Measurements from ENCODE around the gene DOCK6.

Gene DOCK6

DNA sequence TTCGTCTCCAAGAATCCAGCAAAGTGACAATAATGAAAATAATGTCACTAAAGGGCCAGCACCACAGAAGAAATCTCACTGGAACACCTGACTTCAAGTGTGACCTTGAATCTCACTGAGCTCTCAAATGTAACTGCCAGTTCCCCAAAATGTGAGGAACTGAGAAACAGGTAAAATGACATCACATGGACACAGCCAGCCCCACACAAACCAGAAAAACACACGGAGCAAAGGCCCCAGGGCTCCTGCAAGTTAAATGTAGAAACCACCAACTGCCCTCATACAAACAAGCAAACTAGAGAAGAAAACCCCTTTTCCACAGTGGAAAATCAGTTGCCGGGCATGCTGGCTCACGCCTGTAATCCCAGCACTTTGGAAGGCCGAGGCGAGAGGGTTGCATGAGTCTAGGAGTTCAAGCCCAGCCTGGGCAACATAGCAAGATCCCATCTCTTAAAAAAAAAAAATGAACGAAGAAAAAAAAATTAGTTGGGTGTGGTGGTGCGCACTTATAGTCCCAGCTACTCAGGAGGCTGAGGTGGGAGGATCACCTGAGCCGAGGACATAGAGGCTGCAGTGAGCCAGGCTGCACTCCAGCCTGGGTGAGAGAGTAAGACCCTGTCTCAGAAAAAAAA lies 56.3 kb downstream of the DOCK6 start:
- no peak overlapping the region for H3K4me3 ChIP-seq (ENCODE audit: low read depth, low read length)
- no peak for TF ChIP-seq CTCF (IDR thresholded peaks at IDR 0.05; ENCODE audit: low read depth, low read length)

DNA sequence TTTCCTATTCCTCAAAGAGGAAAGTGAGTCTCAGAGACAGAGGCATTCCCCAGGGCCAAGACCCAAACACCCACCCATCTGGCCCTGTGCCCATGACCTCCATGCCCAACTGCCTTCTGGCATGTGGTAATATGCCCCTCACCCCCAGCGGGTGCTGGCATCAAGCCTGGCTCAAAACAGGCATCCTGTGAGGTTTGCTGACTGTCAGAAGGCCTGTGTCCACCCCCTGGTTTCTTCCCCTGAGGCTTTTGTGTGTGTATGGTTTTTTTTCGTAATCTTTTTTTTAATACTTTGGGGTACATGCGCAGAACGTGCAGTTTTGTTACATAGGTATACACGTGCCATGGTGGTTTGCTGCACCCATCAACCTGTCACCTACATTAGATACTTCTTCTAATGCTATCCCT lies 57.4 kb downstream of the DOCK6 start:
- TF ChIP-seq CTCF (IDR thresholded peaks at IDR 0.05; ENCODE audit: low read depth, low read length): no peak
- no peak overlapping the region for H3K4me3 ChIP-seq (ENCODE audit: low read depth, low read length)

DNA sequence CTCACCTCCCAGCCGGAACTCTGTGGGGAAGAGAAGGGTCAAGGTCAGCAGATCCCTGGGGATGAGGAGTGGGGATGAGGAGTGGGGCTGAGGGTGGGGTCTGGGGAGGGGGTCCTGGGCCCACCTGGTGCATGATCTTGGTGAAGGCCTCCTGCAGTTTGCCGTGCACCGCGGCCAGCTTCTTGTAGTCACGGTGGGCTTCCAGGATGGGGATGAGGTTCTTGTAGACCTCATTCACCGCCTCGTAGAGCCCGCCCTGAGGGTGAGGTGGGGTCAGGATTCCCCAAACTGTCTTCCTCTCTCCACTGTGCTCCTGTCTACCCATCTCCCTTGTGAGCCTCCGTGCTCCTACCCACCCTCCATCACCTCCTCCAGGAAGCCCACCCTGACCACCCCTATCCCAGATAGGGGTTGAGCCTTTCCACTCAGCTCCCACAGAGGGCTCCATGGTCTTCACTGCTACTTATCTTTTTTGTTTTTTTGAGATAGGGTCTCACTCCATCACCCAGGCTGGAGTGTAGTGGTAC lies 58.2 kb downstream of the DOCK6 start:
- no peak overlapping the region for H3K4me3 ChIP-seq (ENCODE audit: low read depth, low read length)
- no peak for TF ChIP-seq CTCF (IDR thresholded peaks at IDR 0.05; ENCODE audit: low read depth, low read length)

- H3K4me3 ChIP-seq (ENCODE audit: low read depth, low read length): no peak overlapping the region
- TF ChIP-seq CTCF (IDR thresholded peaks at IDR 0.05; ENCODE audit: low read depth, low read length): peak; percentile 84
Measured at GRCh38 chr19:11203194-11204075, 58.9 kb downstream of the DOCK6 start.

DNA sequence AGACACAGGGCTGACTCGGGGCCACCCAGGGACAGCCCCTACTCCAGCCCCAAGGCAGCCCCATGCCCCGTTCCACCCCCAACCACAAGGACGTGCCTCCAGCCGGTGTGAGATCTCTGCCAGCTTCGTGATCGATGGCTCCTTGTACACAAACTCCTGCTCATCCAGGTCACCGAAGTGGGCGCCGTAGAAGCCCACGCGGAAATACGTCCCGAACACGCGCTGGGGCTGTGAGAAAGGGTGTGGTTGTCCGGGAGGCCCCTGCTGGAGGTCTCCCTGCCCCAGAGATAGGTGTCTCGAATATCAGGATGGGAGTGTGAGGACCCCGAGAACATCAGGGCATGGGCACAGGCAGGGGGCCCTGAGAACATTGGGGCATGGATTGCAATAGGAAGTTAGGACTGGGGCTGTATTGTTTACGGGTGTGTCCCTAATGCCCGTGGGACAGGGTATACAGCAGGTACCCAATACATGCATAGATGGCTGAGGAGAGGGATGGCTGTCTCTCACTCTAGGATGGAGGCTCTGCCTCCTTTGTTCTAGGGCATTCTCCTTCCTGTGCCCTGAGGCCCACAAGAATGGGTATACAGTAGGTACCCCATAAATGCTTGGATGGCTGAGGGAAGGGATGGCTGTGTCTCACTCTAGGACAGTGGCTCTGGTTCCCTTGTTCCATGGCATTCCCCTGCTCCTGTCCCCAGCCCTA lies 59.7 kb downstream of the DOCK6 start:
- TF ChIP-seq CTCF (IDR thresholded peaks at IDR 0.05; ENCODE audit: low read depth, low read length): no peak
- no peak overlapping the region for H3K4me3 ChIP-seq (ENCODE audit: low read depth, low read length)

GRCh38 chr19:11201791-11202190 lies 60.5 kb downstream of the DOCK6 start:
- TF ChIP-seq CTCF (IDR thresholded peaks at IDR 0.05; ENCODE audit: low read depth, low read length): no peak
- no peak overlapping the region for H3K4me3 ChIP-seq (ENCODE audit: low read depth, low read length)
